Fibroblast of peridontal ligament (primary cell): ENCODE data around the gene TRIM9.
A peak's percentile ranks its signal among the peaks of the same experiment; 100 is the strongest.
"Not testable (repeated sequence)": the region's sequence is repeated elsewhere in the genome, so short reads cannot be mapped to it uniquely, and the experiment has no call there.

ENCODE experiments used
- DNase-seq: peaks from one replicate; pipeline ENCODE4 v3.0.0-alpha.2; 2010; ENCODE audit errors: extremely low read depth

Gene TRIM9

DNA sequence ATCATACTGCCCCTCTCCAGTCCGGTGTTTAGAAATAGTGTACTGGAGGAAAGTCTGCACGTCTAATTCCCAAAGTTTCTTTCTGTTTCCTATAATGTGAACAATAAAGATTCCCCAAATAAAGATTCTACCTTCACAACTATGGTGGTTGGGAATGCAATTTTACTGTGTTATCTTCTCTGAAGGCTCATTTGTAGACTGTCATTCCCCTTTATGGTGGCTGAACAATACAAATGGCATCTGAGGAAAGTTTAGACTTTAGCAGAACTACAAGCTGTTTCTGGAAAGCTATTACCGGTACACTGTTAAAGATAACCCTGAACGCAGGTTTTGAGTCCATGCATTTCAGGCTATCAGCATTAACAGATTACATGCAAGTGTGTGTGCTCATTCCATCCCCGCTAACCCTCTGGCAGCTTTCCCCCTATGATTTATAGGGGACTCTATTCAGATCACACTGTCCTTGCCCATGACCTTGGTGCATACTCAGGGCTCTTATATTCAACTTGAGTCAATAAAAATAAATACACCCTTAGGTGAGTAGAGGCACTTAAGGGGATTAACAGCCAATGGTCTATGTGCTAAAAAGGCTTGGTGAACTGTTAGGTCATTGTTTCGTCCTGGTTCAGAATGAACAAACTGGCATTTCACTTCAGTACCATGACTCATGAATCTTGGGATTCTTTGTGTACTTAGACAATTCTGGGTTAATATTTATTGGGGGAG is 89.9 kb downstream of the TRIM9 start:
- DNase-seq = peak; percentile 51

DNA sequence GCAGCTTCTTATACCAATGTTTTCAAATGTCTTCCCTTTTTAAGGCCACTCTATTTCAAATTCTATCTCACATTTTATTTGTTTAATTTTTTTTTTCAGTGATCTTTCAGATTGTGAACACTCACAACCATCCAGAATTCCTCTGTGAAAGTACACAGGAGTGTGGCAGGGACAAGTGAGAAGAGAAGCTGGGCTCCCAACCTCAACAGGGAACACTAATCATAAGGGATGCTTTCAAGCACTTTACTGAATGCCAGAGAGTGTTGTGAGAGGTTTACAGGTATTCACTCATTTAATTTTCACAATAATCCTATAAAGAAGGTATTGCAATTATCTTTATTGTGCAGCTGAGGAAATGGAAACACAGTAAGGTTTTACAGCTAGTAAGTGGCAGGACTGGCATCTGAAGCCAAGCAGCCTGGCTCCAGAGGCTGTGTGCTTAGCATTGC is 90.5 kb downstream of the TRIM9 start:
- no peak for DNase-seq

DNA sequence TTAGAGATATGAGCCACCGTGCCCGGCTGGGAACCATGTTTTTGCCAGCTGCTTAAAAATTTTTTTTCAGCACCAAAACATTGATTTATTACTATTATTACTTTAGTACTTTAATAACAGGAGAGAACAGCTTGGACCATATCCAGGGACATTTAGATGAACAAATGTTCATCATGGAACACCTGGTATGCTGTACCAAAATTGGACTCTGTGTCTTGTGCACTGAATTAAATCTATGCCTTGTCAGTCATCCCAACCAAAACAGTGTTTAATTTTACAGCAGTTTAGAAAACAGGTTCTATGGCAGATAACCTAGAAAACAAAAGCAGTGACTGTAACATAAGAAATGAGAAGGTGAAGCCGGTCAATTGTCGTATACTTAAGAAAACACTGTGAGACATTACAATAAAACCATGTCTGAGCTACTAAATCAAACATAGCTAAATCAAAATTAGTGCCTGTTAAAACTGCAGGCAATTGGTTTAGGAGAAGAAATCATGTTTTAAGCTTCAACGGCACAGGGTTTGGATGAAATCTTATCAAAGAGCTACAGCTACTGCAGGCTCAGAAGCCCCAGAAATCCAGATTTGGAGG is 92.4 kb downstream of the TRIM9 start:
- no peak for DNase-seq

DNA sequence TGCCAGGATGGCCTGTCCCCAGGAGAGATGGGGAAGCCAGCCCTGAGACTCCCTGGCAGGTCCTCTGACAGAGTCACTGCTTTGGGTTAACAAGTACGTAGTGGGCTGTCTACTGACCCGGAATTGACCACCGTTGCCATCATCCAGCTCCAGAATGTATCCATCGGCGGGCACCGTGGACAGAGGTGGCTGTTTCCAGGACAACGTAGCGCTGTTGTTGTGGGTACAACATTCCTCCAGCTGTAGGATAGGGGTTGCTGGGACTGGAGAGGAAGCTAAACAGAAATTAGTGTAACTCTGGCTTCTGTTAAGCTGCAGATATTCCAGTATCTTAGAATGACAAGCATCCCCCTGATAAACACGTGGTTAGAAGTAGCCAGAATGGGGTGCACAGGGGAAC is 94.3 kb downstream of the TRIM9 start:
- DNase-seq = no peak

DNA sequence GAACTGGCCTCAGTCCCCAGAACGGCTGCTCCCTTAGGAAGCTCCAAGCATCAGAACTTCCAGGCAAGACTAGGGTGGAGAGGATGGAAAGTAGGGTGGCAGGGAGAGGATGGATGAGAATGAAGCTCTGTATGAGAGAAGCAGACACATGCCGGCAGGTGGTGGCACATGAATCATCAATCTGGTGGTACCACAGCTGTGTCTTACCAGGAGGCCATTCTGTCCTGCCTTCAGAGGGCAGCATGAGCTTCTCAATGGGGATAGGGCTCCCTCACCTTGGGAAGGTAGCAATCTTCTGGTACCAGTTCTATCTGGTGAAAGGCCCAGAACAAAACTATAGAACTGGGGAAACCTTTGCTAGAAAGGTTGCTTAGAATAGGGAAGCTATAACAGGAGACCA is 95.2 kb downstream of the TRIM9 start:
- DNase-seq = no peak

DNA sequence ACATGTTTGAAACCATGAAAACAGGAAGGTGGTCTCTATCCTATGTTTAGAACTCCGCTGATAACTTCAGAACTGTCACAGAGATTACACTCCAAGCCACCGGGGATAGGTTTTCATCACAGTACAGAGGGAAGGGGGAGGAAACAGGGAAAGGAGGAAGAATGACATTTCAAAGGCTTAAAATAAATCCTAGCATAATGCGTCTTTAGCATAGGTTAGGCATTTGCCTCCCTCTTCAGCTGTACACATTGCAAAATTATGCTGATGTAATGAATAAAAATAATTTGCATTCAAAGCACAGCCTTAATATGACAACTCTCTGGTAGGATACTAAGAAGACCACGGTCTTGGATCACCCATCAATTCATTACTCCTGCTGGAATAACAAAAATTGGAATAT is 96.3 kb downstream of the TRIM9 start:
- DNase-seq = no peak

DNA sequence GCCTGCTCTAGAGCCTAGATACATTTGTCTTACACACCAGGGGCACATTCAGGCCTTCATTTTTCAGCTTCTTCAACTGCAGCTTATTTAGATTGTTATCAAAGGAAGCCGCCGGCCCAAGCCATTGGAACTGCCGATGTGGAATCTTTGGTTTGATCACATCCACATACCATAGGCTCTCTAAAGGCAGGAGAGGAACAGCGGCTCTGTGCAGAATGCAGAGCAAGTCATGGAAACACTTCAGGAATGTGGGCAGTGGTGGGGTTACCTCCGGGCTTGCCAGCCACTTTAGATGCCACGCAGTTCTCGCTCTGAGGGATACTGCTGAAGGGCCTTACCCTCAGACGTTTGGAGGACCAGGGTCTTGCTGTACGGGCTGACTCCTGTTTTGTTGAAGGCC is 97.2 kb downstream of the TRIM9 start:
- DNase-seq = no peak

DNA sequence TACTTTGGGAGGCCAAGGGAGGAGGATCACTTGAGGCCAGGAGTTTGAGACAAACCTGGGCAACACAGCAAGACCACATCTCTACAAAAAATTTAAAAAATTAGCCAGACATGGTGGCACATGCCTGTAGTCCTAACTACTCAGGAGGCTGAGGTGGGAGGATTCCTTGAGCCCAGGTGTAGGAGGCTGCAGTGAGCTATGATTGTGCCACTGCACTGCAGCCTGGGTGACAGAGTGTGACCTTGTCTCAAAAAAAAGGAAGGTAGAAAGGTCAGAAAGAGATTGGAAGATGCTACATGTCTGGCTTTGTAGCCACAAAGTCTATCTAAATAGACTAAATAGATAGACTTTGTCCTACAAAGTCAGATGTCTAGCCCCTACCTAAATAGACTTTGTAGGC is 100.7 kb downstream of the TRIM9 start:
- not testable (repeated sequence) for DNase-seq

DNA sequence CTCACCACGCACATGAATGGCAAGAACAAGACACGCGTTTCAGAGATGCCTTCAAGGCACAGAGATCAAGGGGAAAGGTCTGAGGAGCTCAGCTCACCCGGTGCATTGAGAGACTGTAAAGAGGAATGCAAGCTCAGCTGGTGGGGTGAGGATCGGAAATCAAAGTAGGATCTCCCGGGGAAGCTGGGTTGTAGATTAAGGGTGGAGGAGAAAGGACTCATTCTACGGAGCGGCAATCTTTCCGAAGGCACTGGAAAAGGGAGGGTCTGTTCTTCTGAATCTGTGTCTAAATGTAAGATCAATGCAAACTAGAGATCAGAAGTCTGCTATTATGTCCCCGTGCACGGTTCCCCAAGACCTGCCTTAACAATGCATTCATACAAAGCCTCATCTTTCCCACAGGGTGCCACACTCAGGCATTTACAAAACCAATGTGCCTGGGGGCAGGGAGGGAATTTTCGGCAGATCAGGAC is 109.0 kb downstream of the TRIM9 start:
- no peak for DNase-seq

DNA sequence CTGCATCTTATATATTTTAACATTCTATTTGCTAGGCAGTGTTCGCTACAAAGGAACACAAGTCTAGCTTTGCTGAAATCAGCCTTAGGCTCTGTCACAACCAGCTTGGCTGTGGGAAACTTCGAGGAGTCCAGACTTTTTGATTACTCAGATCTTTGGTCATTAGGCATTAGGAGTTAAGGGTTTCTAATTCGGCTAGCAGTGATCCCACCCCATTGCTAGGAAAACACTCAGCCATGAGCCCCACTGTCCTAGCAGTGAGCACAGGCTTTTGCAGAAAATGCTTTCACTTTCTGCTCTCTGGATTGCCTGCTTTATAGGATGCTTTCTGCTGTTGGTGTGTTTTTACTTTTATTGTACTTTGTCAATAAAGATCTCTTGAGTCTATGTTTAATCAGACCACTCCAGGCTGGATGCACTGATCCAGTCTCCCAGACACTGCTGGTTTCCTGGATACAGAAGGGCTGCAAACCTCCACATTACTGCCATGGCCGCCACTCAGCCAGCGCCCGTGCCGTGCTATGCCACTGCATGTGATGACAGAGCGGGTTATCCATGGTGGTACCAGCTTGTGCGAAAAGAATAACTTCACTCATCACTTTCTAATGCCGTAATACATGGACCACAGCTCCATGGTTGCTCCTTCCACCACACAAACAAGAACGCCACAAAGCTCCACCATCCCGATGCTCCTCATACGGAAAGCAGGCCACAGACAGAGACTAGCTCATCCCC is 109.6 kb downstream of the TRIM9 start:
- DNase-seq = no peak

DNA sequence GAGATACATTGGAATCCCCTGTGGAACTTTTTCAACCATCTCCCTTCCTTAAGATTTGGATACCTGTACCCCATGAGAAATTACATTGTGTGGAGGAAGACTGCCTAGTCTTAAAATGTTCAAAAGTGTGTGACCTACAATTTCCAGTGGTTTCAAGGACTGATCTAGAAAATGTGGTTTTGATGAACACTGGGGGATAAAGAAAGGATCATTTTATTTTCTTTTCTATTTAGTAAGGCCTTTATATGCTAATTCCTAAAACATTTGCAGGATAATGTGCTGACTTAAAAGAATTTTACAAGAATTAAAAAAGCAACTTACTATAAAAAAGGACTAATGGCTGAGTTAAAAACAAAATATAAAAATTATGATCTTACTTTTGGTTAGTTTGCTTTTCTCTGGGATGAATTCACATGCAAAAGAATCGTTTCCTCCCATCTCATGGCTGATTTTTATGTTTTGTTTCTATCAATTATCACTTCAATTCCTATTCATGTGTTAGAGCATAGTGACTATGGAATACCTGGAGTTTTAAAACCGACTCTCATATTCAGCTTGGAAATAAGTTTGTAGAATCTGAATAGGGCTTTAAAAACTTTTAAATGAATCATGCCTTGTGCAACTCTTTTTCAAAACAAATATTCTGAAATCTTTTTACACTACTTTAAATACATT is 110.7 kb downstream of the TRIM9 start:
- no peak for DNase-seq

DNA sequence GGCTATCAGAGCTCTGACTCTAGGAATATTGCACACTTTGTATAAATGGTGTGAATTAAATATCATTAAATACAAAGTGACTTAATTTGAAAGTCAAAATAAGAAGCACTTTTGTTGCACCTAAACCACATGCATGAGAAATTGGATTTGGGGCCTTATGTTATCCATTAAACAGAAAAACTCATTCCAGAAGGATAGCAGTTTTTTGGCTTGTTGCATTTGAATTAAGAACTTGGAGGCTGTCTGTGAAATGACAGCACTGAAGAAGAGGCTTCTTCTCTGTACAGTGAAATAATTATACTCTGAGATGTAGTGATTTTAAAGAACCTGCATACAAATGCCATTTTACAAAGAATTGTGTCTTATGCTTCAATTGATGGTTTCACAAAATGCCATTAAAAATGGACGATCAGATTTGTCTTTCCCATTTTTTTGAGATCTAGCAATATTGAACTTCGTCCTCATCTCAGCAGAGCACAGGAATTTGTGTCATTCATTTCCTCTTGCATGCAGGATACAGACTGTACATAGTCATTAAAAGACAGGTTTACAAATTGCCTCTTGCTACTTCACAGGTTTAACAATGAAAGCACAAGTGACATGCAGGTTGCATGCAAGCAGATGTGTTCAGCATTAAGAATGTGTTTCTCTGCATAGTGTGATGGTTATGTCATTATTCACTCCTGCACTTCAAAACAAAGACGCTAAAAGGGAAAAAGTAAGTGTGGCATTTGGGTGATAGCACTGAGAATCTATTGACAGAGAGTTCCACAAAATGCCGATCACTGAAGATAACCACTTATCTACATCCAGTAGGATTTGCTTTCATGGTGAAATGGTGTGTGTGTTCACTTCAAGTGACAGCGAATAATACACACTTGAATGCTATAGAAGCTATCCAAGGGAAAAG is 114.7 kb downstream of the TRIM9 start:
- no peak for DNase-seq

DNA sequence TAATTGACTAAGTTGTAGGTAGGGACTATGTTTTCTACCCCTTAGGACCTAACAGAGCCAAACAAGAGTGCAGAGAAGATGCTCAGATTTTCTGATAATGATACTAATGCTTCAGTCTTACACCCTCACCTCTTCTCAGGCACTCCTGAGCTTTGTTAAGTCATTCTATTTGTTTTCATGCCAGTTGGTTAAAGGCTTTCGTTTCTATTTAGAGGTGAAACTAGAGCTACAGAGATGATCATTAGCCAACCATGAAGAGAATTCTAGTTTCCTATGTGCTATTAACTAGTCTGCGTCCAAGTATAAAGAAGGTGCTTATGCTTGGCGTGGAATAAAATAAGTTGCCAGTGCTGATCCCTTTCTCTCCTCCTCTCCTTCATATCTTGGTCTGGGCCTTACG is 116.0 kb downstream of the TRIM9 start:
- DNase-seq = no peak

DNA sequence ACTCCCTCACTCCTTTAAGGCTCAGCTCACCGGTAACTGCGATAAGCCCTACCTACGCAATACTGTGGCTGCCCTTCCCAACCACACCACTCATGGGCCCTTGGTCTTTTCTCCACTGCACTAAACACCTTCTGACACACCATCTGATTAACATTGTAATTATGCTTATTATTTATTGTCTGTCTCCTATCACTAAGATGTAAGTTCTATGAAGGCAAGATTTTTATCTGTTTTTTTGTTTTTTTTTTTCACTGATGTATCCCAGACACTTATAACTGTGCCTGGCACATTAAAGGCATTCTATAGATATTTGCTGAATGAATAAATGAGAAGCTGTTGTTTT is 116.4 kb downstream of the TRIM9 start:
- no peak for DNase-seq

DNA sequence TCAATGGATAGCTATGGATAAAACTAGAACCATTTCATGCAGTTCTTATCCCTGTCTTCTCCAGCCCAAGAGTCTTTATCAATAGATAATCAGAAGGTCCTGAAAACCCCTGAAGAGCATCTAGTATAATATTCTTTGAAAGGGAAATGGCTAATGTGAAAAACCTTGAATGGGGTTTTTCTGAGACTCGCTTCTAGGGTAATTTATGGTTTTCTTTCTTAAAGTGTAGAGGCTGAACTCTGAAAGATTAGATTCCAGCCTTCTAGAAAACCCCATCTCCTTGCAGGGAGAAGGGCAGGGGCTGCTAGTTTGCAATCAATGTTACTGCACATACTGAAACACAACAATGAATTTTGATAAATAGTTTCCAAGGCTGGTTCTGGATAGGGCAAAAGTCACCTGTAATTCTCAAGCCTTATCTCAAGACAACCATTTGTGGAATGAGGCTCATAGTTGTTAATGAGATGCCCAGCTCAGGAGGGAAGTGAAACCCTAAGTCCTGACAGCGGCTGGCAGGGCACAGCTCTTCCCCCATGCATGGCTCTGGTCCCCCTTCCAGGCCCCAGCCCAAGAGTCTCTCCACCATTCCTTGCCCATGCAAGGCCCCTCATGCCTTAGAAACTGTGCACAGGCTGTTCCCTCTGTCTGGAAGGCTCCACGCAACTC is 116.9 kb downstream of the TRIM9 start:
- DNase-seq = no peak

DNA sequence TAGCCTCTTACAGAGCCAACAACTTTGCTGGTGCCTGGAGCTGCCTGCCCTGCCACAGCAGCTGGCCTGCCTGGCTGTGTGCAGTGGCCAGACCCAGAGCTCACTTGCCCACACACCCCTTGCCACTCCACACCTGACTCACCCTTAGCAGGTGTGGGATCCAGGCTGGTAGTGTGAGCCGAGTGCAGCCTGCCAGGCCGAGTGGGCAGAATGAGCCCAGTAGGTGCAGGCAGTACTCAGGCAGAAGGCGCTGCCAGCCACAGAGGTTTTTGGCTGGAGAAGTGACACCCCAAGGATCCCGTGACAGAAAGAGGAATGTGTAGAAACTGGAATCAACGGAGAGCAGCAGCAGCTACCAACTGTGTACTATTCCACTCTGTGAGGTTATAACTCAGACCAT is 120.8 kb downstream of the TRIM9 start:
- DNase-seq = no peak

DNA sequence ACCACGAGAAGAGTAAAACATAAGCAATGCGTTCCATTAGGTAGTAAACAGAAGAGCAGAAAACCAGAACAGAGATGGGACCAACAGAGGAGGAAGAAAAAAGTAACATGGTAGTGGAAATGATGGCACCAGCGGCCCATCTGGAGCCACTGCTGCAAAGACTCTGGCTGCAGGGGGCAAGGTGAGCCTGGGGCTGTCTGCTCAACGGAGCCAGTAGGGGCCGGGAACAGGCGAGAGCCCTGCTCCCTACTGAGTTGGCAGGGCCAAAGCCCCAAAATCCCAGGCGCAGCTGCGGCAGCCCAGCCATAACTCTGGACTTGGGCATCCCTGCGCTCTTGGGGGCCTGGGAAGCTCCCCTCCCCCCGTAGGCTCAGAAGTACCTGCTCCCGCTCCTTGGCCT is 122.2 kb downstream of the TRIM9 start:
- DNase-seq = no peak

DNA sequence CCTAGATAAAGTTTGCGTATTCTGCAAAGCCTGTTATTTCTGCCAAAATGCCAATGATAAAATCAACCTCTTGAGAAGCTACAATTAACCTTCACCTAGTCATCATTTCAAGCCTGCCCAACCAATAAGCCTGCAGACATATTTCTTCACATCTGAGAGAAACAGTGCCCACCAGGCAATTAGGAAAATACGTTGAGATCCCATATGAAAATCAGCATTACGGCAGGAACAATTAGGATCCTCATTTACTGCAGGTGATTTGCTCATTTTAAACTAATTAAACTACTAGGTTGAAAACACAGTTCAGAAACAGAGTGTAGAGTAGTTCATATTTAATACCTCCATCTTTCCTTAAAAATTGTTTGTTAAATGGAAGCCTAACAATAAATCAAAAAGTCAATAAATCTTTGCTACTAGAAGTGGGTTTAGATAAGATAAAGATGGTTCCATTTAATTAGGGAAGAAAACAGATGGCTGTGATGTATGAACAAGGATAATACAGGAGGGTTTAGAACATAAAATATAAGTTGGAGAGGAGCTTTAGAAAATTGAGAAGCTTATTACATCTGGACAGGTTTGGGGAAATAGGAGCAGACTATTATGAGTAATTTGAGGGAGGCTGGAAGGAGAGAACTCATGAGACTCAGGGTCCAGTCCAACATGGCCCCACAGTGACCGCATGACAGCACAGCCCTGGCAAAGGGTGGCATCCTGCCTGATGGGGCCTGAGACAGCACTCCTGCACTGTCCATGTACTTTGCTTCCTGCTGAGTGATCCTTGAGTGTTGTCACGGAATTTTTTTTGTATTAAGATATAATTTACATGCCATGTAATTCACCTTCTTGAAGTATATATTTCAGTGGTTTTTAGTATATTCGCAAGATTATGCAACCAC is 123.8 kb downstream of the TRIM9 start:
- DNase-seq = no peak

DNA sequence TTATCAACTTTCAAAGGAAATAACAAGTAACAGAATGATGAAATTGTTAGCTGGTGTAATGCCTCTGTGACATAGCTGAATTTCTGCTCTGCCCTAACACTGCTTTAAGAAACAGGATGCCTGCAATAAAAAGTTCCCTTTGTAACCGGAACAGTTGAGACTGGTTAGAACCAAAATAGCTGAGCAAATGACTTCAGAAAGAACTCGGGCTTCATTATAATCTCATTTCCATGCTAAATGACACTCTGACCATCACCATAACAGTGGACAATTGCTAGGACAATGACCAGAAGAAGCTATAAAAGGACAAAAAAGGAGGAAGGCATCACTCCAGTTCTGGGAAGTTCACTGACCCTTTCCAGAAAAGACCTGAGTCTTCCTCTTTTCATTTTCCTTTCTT is 127.1 kb downstream of the TRIM9 start:
- DNase-seq = no peak

DNA sequence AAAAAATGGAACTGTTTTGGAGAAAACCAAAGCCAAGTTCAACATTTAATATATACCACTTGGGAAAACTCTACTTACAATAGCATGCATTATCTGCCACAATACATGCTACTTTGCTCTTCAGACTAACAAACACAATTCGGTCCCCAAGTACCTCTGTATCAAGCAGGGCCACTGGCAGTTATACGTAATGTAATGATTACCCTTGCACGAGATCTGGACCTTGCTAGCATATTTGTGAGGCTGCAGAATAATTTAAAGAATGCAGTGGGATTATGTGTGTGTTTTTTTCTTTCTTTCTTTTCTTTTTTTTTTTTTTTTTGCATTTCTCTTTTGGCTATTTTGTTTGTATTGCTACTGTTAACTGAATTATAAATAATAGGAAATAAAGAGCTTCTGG is 127.8 kb downstream of the TRIM9 start:
- DNase-seq = peak; percentile 74
